ENCODE data around the gene UTP25.
"Not testable (repeated sequence)": the region's sequence is repeated elsewhere in the genome, so short reads cannot be mapped to it uniquely, and the experiment has no call there.

UTP25 gene

GRCh38 chr1:209889077-209889418 is 61.3 kb downstream of the UTP25 start:
- Histone ChIP-seq H3K36me3 (no peaks in the 10 kb centered on the region), H3K4me2 (no peak overlapping the region), H4K20me1 (no peaks in the 10 kb centered on the region), H3K9me3 (0 out of 2 replicates have a peak, but pooled peaks cover 6% of the 10 kb centered on the region), H3K4me3 (no peak overlapping the region), H3K9ac (no peak overlapping the region), H3K27ac (no peak overlapping the region), H3K27me3 (no peaks in the 10 kb centered on the region), H3K4me1 (peaks cover 25% of the 10 kb centered on the region)
- no peak for TF ChIP-seq Cebpa-rat (IDR thresholded peaks at IDR 0.05)

- H3K4me3 ChIP-seq, result no peak overlapping the region
- H3K9me3 ChIP-seq, result 0 out of 2 replicates have a peak, but pooled peaks cover 6% of the 10 kb centered on the region
- no peak overlapping the region for H3K4me2 ChIP-seq
- no peak overlapping the region for H3K9ac ChIP-seq
- H4K20me1 ChIP-seq, result no peaks in the 10 kb centered on the region
- H3K27ac ChIP-seq, result no peak overlapping the region
- no peaks in the 10 kb centered on the region for H3K36me3 ChIP-seq
- H3K4me1 ChIP-seq, result peaks cover 8% of the 10 kb centered on the region; the same call in 1 of the 2 replicates
- no peak for TF ChIP-seq Cebpa-rat (IDR thresholded peaks at IDR 0.05)
- H3K27me3 ChIP-seq, result no peaks in the 10 kb centered on the region
Observed at GRCh38 chr1:209890641-209891330, 63.0 kb downstream of the UTP25 start.

GRCh38 chr1:209893751-209894150 is 66.0 kb downstream of the UTP25 start:
- Histone ChIP-seq H3K36me3 (no peaks in the 10 kb centered on the region), H3K4me3 (no peak overlapping the region), H3K9me3 (0 out of 2 replicates have a peak, but pooled peaks cover under 1% of the 10 kb centered on the region), H4K20me1 (no peaks in the 10 kb centered on the region), H3K27ac (no peak overlapping the region), H3K27me3 (no peaks in the 10 kb centered on the region), H3K4me2 (no peak overlapping the region), H3K4me1 (no peaks in the 10 kb centered on the region), H3K9ac (no peak overlapping the region)
- no peak for TF ChIP-seq Cebpa-rat (IDR thresholded peaks at IDR 0.05)

GRCh38 chr1:209895709-209896108 is 67.9 kb downstream of the UTP25 start:
- Histone ChIP-seq H3K4me1 (no peaks in the 10 kb centered on the region), H3K27me3 (no peaks in the 10 kb centered on the region), H3K4me2 (no peak overlapping the region), H3K27ac (no peak overlapping the region), H3K36me3 (no peaks in the 10 kb centered on the region), H3K9ac (no peak overlapping the region), H4K20me1 (no peaks in the 10 kb centered on the region), H3K4me3 (no peak overlapping the region), H3K9me3 (no peaks in the 10 kb centered on the region)
- no peak for TF ChIP-seq Cebpa-rat (IDR thresholded peaks at IDR 0.05)

- Histone ChIP-seq H3K4me3 (no peak overlapping the region), H3K9ac (no peak overlapping the region), H3K36me3 (no peaks in the 10 kb centered on the region), H3K9me3 (no peaks in the 10 kb centered on the region), H3K4me2 (no peak overlapping the region), H3K4me1 (no peaks in the 10 kb centered on the region), H3K27ac (no peak overlapping the region), H3K27me3 (no peaks in the 10 kb centered on the region), H4K20me1 (no peaks in the 10 kb centered on the region)
- TF ChIP-seq Cebpa-rat (IDR thresholded peaks at IDR 0.05), result no peak
Observed at GRCh38 chr1:209896346-209896745, 68.6 kb downstream of the UTP25 start.

- H3K9ac ChIP-seq, H3K4me3 ChIP-seq, H3K36me3 ChIP-seq, H3K27ac ChIP-seq, H4K20me1 ChIP-seq, H3K27me3 ChIP-seq, H3K9me3 ChIP-seq, H3K4me1 ChIP-seq, H3K4me2 ChIP-seq: not testable (repeated sequence)
Observed at GRCh38 chr1:209898271-209898670, 70.5 kb downstream of the UTP25 start.

GRCh38 chr1:209898851-209899250 is 71.1 kb downstream of the UTP25 start:
- not testable (repeated sequence) for H3K4me1 ChIP-seq, H3K4me3 ChIP-seq, H3K9me3 ChIP-seq, H3K4me2 ChIP-seq, H4K20me1 ChIP-seq, H3K9ac ChIP-seq, H3K36me3 ChIP-seq, H3K27me3 ChIP-seq, H3K27ac ChIP-seq

GRCh38 chr1:209899948-209900347 is 72.2 kb downstream of the UTP25 start:
- H3K27ac ChIP-seq, result no peak overlapping the region
- no peaks in the 10 kb centered on the region for H3K4me1 ChIP-seq
- no peaks in the 10 kb centered on the region for H3K36me3 ChIP-seq
- no peak for TF ChIP-seq Cebpa-rat (IDR thresholded peaks at IDR 0.05)
- no peaks in the 10 kb centered on the region for H3K9me3 ChIP-seq
- no peak overlapping the region for H3K4me2 ChIP-seq
- H3K9ac ChIP-seq, result no peak overlapping the region
- H3K4me3 ChIP-seq, result no peak overlapping the region
- H3K27me3 ChIP-seq, result no peaks in the 10 kb centered on the region
- no peaks in the 10 kb centered on the region for H4K20me1 ChIP-seq

- no peak for TF ChIP-seq Cebpa-rat (IDR thresholded peaks at IDR 0.05)
- no peak overlapping the region for H3K4me2 ChIP-seq
- no peak overlapping the region for H3K9ac ChIP-seq
- no peak overlapping the region for H3K27ac ChIP-seq
- no peaks in the 10 kb centered on the region for H4K20me1 ChIP-seq
- no peaks in the 10 kb centered on the region for H3K4me1 ChIP-seq
- no peaks in the 10 kb centered on the region for H3K36me3 ChIP-seq
- no peaks in the 10 kb centered on the region for H3K27me3 ChIP-seq
- H3K9me3 ChIP-seq, result no peaks in the 10 kb centered on the region
- no peak overlapping the region for H3K4me3 ChIP-seq
Observed at GRCh38 chr1:209900734-209901133, 73.0 kb downstream of the UTP25 start.

- Histone ChIP-seq H3K4me1 (no peaks in the 10 kb centered on the region), H3K9me3 (no peaks in the 10 kb centered on the region), H4K20me1 (no peaks in the 10 kb centered on the region), H3K27ac (no peak overlapping the region), H3K9ac (no peak overlapping the region), H3K27me3 (no peaks in the 10 kb centered on the region), H3K36me3 (no peaks in the 10 kb centered on the region), H3K4me2 (no peak overlapping the region), H3K4me3 (no peak overlapping the region)
- TF ChIP-seq Cebpa-rat (IDR thresholded peaks at IDR 0.05), result no peak
Observed at GRCh38 chr1:209901211-209901610, 73.4 kb downstream of the UTP25 start.

- not testable (repeated sequence) for H3K36me3 ChIP-seq, H3K27me3 ChIP-seq, H3K4me1 ChIP-seq, H4K20me1 ChIP-seq, H3K4me3 ChIP-seq, H3K9me3 ChIP-seq, H3K27ac ChIP-seq, H3K9ac ChIP-seq, H3K4me2 ChIP-seq
Observed at GRCh38 chr1:209904774-209905173, 77.0 kb downstream of the UTP25 start.
